H1 (cell line): Measurements from ENCODE around the gene DAZAP1. TPM values are rescaled to one million over a fixed set of nuclear protein-coding genes. Genes with fewer than 3 reads are reported as not detected.

Experiments
- CREB1 ChIP-seq: IDR thresholded peaks from 2 replicates; pipeline ENCODE4 v1.6.1; 2012; ENCODE audit warnings: inconsistent platforms
- EZH2 ChIP-seq: fragments of 200-600 bp; sonication (generic); IDR thresholded peaks from 2 replicates; pipeline ENCODE4 v1.7.1; 2012; ENCODE audit warnings: low read depth, mild to moderate bottlenecking, moderate library complexity, low read length, inconsistent platforms; ENCODE audit not compliant: severe bottlenecking
- HDAC6 ChIP-seq: IDR thresholded peaks from one replicate; pipeline ENCODE4 v1.7.1; 2012; ENCODE audit warnings: low read depth, mild to moderate bottlenecking, inconsistent platforms, low read length, moderate library complexity
- KDM5A ChIP-seq: fragments of 200-600 bp; IDR thresholded peaks from 2 replicates; pipeline ENCODE4 v1.7.1; 2012; ENCODE audit warnings: mild to moderate bottlenecking, low read length, inconsistent platforms, mixed read lengths
- NANOG ChIP-seq: IDR thresholded peaks from 2 replicates; pipeline ENCODE4 v1.6.1; 2011; ENCODE audit warnings: low read length, low read depth, mild to moderate bottlenecking, inconsistent platforms; ENCODE audit not compliant: insufficient read depth, poor library complexity, severe bottlenecking
- RAD21 ChIP-seq, 2 experiments: IDR thresholded peaks in 1 of 2; conservative IDR thresholded peaks in 1 of 2; 2 replicates each; pipeline ENCODE4 v1.6.1; 2011; ENCODE audit warnings: low read depth in 2 of 2, low read length in 2 of 2, improper control_type of control experiment in 1 of 2, inconsistent platforms in 1 of 2, mild to moderate bottlenecking in 1 of 2, moderate library complexity in 1 of 2
- polyA plus RNA-seq, 7 experiments: library from polyadenylated mRNA; depleted of rRNA in 3 of 7; stranded (reverse) in 5 of 7; unstranded in 2 of 7; fragments of >200 nt in 5 of 7; fragments of 200-250 nt in 2 of 7; gene quantifications; 1 replicate in 5 of 7; 2 replicates in 1 of 7; 4 replicates in 1 of 7; pipeline versions ENCODE4 v1.2.1 to v1.2.3, GENCODE V29; 2011 to 2013; ENCODE audit warnings: missing spikeins in 2 of 7, mixed read lengths in 2 of 7
- total RNA-seq: library from RNA; stranded (reverse); fragmentation: NEBNext Ultra II Directional; extraction: Animal tissue kit (Norgen Biotek cat#: 25700); gene quantifications from 2 replicates; pipeline ENCODE4 v1.2.1, GENCODE V29; 2021
- TF ChIP-seq, protein P1 (sequence below): fragments of 300-600 bp; sonication (generic); IDR thresholded peaks from 2 replicates; pipeline ENCODE4 v1.7.1; 2012; ENCODE audit warnings: low read length, moderate library complexity, mild to moderate bottlenecking, inconsistent platforms; ENCODE audit not compliant: insufficient replicate concordance
- TF ChIP-seq, protein P2 (sequence below), 3 experiments: IDR thresholded peaks; 1 replicate in 2 of 3; 2 replicates in 1 of 3; pipeline versions ENCODE4 v1.5.1 to v1.6.1; 2011; ENCODE audit warnings: low read length in 3 of 3, mild to moderate bottlenecking in 3 of 3, inconsistent platforms in 2 of 3, low read depth in 1 of 3, moderate library complexity in 1 of 3; ENCODE audit not compliant: insufficient read depth in 1 of 3; ENCODE audit errors: control extremely low read depth in 1 of 3

The DAZAP1 gene
- total and polyA plus RNA-seq, 2 of the 8 experiments (the other 6 are each of a cell fraction or from before 2014, with no cell fraction given), result 79.6 to 341 TPM

DNA sequence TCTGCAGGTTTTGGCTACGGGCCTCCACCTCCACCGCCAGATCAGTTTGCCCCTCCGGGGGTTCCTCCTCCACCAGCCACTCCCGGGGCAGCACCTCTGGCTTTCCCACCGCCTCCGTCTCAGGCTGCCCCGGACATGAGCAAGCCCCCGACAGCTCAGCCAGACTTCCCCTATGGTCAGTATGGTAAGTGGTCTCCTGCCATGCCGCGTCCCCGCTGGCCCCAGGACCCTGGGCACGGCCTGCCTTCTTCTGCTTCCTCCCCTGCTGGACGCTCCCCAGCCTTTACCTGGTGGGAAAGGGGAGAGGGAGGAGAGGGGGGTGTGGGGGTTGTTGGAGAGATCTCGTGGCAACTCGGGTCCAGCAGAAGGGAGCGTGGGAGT is 25.1 kb downstream of the DAZAP1 start (continued):
- TF ChIP-seq, protein P1, sequence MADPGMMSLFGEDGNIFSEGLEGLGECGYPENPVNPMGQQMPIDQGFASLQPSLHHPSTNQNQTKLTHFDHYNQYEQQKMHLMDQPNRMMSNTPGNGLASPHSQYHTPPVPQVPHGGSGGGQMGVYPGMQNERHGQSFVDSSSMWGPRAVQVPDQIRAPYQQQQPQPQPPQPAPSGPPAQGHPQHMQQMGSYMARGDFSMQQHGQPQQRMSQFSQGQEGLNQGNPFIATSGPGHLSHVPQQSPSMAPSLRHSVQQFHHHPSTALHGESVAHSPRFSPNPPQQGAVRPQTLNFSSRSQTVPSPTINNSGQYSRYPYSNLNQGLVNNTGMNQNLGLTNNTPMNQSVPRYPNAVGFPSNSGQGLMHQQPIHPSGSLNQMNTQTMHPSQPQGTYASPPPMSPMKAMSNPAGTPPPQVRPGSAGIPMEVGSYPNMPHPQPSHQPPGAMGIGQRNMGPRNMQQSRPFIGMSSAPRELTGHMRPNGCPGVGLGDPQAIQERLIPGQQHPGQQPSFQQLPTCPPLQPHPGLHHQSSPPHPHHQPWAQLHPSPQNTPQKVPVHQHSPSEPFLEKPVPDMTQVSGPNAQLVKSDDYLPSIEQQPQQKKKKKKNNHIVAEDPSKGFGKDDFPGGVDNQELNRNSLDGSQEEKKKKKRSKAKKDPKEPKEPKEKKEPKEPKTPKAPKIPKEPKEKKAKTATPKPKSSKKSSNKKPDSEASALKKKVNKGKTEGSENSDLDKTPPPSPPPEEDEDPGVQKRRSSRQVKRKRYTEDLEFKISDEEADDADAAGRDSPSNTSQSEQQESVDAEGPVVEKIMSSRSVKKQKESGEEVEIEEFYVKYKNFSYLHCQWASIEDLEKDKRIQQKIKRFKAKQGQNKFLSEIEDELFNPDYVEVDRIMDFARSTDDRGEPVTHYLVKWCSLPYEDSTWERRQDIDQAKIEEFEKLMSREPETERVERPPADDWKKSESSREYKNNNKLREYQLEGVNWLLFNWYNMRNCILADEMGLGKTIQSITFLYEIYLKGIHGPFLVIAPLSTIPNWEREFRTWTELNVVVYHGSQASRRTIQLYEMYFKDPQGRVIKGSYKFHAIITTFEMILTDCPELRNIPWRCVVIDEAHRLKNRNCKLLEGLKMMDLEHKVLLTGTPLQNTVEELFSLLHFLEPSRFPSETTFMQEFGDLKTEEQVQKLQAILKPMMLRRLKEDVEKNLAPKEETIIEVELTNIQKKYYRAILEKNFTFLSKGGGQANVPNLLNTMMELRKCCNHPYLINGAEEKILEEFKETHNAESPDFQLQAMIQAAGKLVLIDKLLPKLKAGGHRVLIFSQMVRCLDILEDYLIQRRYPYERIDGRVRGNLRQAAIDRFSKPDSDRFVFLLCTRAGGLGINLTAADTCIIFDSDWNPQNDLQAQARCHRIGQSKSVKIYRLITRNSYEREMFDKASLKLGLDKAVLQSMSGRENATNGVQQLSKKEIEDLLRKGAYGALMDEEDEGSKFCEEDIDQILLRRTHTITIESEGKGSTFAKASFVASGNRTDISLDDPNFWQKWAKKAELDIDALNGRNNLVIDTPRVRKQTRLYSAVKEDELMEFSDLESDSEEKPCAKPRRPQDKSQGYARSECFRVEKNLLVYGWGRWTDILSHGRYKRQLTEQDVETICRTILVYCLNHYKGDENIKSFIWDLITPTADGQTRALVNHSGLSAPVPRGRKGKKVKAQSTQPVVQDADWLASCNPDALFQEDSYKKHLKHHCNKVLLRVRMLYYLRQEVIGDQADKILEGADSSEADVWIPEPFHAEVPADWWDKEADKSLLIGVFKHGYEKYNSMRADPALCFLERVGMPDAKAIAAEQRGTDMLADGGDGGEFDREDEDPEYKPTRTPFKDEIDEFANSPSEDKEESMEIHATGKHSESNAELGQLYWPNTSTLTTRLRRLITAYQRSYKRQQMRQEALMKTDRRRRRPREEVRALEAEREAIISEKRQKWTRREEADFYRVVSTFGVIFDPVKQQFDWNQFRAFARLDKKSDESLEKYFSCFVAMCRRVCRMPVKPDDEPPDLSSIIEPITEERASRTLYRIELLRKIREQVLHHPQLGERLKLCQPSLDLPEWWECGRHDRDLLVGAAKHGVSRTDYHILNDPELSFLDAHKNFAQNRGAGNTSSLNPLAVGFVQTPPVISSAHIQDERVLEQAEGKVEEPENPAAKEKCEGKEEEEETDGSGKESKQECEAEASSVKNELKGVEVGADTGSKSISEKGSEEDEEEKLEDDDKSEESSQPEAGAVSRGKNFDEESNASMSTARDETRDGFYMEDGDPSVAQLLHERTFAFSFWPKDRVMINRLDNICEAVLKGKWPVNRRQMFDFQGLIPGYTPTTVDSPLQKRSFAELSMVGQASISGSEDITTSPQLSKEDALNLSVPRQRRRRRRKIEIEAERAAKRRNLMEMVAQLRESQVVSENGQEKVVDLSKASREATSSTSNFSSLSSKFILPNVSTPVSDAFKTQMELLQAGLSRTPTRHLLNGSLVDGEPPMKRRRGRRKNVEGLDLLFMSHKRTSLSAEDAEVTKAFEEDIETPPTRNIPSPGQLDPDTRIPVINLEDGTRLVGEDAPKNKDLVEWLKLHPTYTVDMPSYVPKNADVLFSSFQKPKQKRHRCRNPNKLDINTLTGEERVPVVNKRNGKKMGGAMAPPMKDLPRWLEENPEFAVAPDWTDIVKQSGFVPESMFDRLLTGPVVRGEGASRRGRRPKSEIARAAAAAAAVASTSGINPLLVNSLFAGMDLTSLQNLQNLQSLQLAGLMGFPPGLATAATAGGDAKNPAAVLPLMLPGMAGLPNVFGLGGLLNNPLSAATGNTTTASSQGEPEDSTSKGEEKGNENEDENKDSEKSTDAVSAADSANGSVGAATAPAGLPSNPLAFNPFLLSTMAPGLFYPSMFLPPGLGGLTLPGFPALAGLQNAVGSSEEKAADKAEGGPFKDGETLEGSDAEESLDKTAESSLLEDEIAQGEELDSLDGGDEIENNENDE, result no peak
- TF ChIP-seq, protein P2, sequence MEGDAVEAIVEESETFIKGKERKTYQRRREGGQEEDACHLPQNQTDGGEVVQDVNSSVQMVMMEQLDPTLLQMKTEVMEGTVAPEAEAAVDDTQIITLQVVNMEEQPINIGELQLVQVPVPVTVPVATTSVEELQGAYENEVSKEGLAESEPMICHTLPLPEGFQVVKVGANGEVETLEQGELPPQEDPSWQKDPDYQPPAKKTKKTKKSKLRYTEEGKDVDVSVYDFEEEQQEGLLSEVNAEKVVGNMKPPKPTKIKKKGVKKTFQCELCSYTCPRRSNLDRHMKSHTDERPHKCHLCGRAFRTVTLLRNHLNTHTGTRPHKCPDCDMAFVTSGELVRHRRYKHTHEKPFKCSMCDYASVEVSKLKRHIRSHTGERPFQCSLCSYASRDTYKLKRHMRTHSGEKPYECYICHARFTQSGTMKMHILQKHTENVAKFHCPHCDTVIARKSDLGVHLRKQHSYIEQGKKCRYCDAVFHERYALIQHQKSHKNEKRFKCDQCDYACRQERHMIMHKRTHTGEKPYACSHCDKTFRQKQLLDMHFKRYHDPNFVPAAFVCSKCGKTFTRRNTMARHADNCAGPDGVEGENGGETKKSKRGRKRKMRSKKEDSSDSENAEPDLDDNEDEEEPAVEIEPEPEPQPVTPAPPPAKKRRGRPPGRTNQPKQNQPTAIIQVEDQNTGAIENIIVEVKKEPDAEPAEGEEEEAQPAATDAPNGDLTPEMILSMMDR (IDR thresholded peaks at IDR 0.05; ENCODE audit: control extremely low read depth in 1 of 3, insufficient read depth in 1 of 3, low read depth in 1 of 3, low read length in 3 of 3), result no peak
- TF ChIP-seq HDAC6 (no peak), NANOG (no peak), KDM5A (no peak), RAD21 (IDR thresholded peaks at IDR 0.05 in 1 of 2, conservative IDR thresholded peaks at IDR 0.05 in 1 of 2; ENCODE audit: low read depth in 2 of 2, low read length in 2 of 2) (no peak), CREB1 (no peak), EZH2 (no peak)
